ENCODE measurements around the gene TACC3.

The TACC3 gene

DNA sequence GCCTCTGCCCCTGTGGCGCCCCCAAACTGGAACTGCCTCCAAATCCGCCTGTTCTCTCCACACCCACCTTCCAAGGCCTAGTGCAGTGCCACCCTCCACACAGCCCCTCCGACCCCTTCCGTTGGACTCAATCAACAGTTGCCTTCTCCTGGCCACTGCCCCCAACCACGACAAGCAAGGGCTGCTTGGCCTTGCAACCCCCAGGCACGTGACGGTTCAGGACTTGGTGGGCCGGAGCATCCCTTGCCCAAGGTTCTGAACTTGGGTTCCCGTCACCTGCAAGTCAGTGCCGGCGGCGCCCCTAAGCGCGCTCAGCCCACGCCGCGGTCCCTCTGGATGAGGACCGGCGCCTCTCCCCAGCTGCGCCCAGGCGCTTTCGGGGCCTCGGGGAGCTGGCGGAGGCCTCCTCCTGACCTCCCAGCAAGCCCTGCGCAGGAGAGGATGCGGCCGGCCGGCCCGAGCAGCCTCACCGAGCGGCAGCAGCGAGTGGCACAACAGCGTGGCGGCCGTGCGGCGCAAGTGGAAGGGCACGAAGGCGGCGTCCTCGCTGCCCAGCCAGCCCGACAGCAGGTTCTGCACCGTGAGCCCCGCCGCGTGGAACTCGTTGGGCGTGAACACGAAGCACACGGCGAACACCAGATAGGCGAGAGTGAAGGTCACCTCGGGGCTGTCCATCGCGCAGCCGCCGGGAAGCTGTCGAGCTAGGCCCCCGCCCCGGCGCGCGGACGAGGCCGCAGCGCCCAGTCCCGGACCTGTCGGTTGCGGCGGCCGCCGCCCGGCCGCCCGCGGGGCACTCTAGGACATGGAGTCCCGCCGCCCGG, 948 bp upstream of the TACC3 start:
- peak overlapping the region; percentile 98 for H3K27ac ChIP-seq
- TF ChIP-seq CTCF (IDR thresholded peaks at IDR 0.05) = no peak
- no peak for TF ChIP-seq ZFX (IDR thresholded peaks at IDR 0.05; ENCODE audit: borderline replicate concordance)

- peak overlapping the region; percentile 98 for H3K27ac ChIP-seq
- TF ChIP-seq ZFX (IDR thresholded peaks at IDR 0.05; ENCODE audit: borderline replicate concordance) (no peak), CTCF (IDR thresholded peaks at IDR 0.05) (no peak)
These were observed 587 bp downstream of the TACC3 start for GRCh38 chr4:1721666-1722550.

DNA sequence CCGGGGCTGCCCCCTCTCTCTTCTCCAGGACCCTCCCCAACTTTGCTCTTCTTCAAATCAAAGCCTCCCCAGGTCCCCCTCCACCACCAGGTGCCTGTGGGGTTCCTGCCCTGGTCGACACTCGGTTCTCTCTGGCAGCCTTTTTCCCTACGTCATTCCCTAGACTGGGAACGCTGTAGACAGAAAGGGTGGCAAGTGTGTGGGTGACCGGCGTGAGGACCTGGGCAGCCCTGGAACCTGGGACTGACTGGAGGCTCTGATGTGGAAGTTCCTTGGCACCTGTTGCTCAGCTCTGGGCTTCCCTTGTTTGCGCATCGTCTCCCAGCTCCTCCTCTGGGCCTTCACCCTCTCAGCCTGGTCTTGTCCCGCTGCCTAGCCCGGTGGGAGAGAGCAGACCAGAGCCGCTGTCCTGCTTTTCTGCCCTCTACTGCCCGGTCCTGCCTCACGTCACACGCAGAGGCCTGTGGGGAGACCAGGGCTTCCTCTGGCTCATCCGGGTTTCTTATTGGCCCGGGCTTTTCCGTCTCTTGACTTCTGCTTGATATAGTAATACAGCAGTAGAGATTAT, 1.3 kb downstream of the TACC3 start:
- TF ChIP-seq ZFX (IDR thresholded peaks at IDR 0.05; ENCODE audit: borderline replicate concordance) = no peak
- no peak; the same call in 1 of the 2 replicates for TF ChIP-seq CTCF (IDR thresholded peaks at IDR 0.05)
- peak overlapping the region; percentile 98 for H3K27ac ChIP-seq

DNA sequence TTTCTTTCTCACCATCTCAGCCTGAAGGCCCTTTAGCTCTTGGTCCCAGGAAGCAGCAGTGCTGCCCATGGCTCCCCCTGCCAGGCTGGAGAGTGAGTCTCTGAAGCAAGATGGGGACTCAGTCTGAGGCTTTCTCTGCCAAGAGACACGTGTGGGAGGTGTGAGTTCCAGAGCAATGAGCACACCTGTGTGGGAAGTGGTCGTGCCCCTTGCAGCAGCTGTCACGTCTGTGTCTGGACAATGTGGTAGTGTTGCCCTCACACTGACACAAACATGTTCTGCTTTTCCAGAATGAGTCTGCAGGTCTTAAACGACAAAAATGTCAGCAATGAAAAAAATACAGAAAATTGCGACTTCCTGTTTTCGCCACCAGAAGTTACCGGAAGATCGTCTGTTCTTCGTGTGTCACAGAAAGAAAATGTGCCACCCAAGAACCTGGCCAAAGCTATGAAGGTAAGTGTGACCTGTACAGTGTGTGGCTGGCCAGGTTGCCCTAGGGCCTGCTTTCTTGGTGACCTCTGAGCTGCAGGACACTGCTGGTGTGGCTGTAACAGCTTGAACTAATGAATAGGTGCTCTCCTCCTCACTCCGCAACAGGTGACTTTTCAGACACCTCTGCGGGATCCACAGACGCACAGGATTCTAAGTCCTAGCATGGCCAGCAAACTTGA, 1.9 kb downstream of the TACC3 start:
- TF ChIP-seq CTCF (IDR thresholded peaks at IDR 0.05) (0 out of 2 replicates have a peak, but pooled peaks have one; percentile 1), ZFX (IDR thresholded peaks at IDR 0.05; ENCODE audit: borderline replicate concordance) (no peak)
- H3K27ac ChIP-seq = peak overlapping the region; percentile 98

- H3K27ac ChIP-seq = peak overlapping the region; percentile 20; the same call in 1 of the 2 replicates
- TF ChIP-seq ZFX (IDR thresholded peaks at IDR 0.05; ENCODE audit: borderline replicate concordance) (no peak), CTCF (IDR thresholded peaks at IDR 0.05) (no peak)
These were observed 4.2 kb downstream of the TACC3 start for GRCh38 chr4:1725521-1725920.

GRCh38 chr4:1726146-1726934, 5.0 kb downstream of the TACC3 start:
- TF ChIP-seq CTCF (IDR thresholded peaks at IDR 0.05) = peak; percentile 95
- TF ChIP-seq ZFX (IDR thresholded peaks at IDR 0.05; ENCODE audit: borderline replicate concordance) = no peak
- peak overlapping the region; percentile 20 for H3K27ac ChIP-seq

All from 22Rv1 (cell line).